Stomach (tissue), 4 donors: Measurements from ENCODE around the gene RASGRP1.

Experiments
- EP300 ChIP-seq: sonication (generic); formaldehyde crosslinking; IDR thresholded peaks from one replicate; pipeline ENCODE4 v1.6.1; 2017; ENCODE audit warnings: antibody characterized with exemption
- POLR2A ChIP-seq, 4 donors: fragments of 450-650 bp; IDR thresholded peaks; one replicate each; pipeline ENCODE4 v1.6.1; 2016; ENCODE audit warnings: antibody characterized with exemption in 4 of 4, control low read depth in 2 of 4, mild to moderate bottlenecking in 1 of 4, moderate library complexity in 1 of 4
- POLR2AphosphoS5 ChIP-seq, 3 donors: sonication (generic); formaldehyde crosslinking; IDR thresholded peaks; one replicate each; pipeline ENCODE4 v1.6.1; 2016; ENCODE audit warnings: antibody characterized with exemption in 3 of 3
- TF ChIP-seq, protein P1 (sequence below), 7 experiments: fragments of 450-650 bp in 4 of 7; fragments of 200-600 bp in 3 of 7; sonication (generic) in 3 of 7; IDR thresholded peaks; one replicate each; pipeline ENCODE4 v1.5.1; 2016 to 2019; ENCODE audit warnings: antibody characterized with exemption in 7 of 7, control low read depth in 2 of 7, mild to moderate bottlenecking in 1 of 7

DNA sequence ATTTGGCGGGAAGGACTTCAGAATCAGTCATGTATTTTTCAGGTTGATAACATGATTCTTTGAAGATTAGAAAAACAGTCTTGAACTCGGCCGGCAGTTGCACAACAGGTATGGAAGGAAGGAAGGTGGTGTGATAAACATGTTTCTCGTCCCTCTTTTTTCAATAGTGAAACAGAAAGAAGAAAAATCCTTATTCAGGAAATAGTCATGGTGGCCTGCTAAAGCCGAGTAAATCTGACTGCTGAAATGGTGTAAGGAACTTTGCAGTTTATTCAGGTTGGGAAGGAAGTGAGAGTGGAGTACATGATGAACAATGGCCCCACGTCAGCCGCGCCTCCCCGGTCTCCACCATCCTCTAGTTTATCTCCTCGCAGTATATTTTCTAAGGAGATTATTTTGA is 6.7 kb downstream of the RASGRP1 start:
- no peak for TF ChIP-seq POLR2AphosphoS5 (IDR thresholded peaks at IDR 0.05)
- TF ChIP-seq, protein P1, sequence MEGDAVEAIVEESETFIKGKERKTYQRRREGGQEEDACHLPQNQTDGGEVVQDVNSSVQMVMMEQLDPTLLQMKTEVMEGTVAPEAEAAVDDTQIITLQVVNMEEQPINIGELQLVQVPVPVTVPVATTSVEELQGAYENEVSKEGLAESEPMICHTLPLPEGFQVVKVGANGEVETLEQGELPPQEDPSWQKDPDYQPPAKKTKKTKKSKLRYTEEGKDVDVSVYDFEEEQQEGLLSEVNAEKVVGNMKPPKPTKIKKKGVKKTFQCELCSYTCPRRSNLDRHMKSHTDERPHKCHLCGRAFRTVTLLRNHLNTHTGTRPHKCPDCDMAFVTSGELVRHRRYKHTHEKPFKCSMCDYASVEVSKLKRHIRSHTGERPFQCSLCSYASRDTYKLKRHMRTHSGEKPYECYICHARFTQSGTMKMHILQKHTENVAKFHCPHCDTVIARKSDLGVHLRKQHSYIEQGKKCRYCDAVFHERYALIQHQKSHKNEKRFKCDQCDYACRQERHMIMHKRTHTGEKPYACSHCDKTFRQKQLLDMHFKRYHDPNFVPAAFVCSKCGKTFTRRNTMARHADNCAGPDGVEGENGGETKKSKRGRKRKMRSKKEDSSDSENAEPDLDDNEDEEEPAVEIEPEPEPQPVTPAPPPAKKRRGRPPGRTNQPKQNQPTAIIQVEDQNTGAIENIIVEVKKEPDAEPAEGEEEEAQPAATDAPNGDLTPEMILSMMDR (IDR thresholded peaks at IDR 0.05), result no peak
- no peak for TF ChIP-seq POLR2A (IDR thresholded peaks at IDR 0.05)
- TF ChIP-seq EP300, result no peak
